Breast epithelium (tissue), 3 donors: ENCODE measurements around the gene ASB10.

ENCODE experiments used
- CTCF ChIP-seq, 3 donors: fragments of 450-650 bp; IDR thresholded peaks; one replicate each; pipeline ENCODE4 v1.5.1; 2016 to 2017; ENCODE audit warnings: antibody characterized with exemption in 3 of 3, mild to moderate bottlenecking in 3 of 3, moderate library complexity in 3 of 3
- POLR2AphosphoS5 ChIP-seq, 3 donors: sonication (generic); formaldehyde crosslinking; IDR thresholded peaks; one replicate each; pipeline ENCODE4 v1.6.1; 2017; ENCODE audit warnings: antibody characterized with exemption in 3 of 3

DNA sequence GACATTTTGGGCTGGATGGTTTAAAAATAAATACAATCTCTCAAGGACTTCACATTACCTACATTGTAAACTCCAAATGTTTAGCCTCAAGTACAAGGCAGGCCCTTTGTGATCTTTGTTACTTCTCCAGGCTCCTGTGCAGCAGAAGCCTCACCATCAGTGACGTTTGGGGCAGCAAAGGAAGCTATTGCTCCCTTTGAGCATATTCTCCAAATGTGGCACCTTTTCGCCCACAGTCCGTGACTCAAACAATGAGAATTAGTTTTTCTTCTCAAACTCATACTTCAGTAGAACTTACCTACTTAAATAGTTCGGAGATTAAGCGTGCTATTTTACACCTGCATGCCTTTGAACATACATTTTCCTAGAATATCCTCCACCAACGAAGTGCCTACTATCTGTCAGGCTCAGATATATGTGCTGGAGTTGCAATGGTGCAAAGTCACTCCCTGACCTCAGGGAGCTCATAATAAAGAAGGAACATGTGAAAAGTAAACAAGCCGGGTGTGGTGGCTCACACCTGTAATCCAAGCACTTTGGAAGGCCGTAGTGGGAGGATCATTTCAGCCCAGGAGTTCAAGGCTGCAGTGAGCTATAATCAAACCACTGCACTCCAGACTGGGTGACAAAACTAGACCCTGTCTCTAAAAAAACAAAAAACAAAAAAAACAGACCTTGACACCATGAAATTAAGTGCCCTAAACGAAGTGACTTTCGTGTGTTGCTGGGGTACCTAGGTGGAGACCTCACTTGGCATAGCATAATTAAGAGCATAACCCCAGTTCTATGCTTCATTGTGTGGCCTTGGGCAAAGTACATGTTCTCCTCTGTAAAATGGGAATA lies 41.2 kb upstream of the ASB10 start:
- TF ChIP-seq CTCF (IDR thresholded peaks at IDR 0.05) = no peak
- TF ChIP-seq POLR2AphosphoS5 (IDR thresholded peaks at IDR 0.05) = no peak
